Measurements from ENCODE around the gene GRIK4. TPM values are rescaled to one million over a fixed set of nuclear protein-coding genes. Genes with fewer than 3 reads are reported as not detected.

GRIK4 gene
- total and polyA plus RNA-seq, 4 donors = 0.41 to 4.9 (median 1.7) TPM

GRCh38 chr11:120675171-120675570 lies 163.6 kb downstream of the GRIK4 start:
- Histone ChIP-seq H3K9ac (ENCODE audit: insufficient read depth in 1 of 2, low read length in 2 of 2) (no peak overlapping the region), H3K36me3 (ENCODE audit: control insufficient read depth in 4 of 4, insufficient read depth in 4 of 4, low read length in 4 of 4) (no peaks in the 10 kb centered on the region), H3K27ac (ENCODE audit: low read depth in 1 of 2, low read length in 1 of 2) (no peak overlapping the region), H3K9me3 (ENCODE audit: control insufficient read depth in 4 of 4, insufficient read depth in 3 of 4, low read length in 3 of 4) (no peaks in the 10 kb centered on the region), H3K27me3 (ENCODE audit: control insufficient read depth in 3 of 3, insufficient read depth in 3 of 3, low read length in 2 of 3) (no peaks in the 10 kb centered on the region), H3K4me1 (ENCODE audit: control insufficient read depth in 5 of 5, insufficient read depth in 5 of 5, low read length in 5 of 5) (peaks cover 0 to 13% (median 1%) of the 10 kb centered on the region in 5 donors), H3K4me3 (no peak overlapping the region)
- DNase-seq (peak in 2 of 3 donors; percentile 27 to 50), ATAC-seq (ENCODE audit: insufficient read depth, low FRiP score) (no peak)
- no peak for TF ChIP-seq CTCF (IDR thresholded peaks at IDR 0.05; ENCODE audit: control extremely low read depth, extremely low read depth)
- 77 to 88% methylated on average over 1 of the region's 1 CpG for WGBS, 2 donors

- ATAC-seq (ENCODE audit: insufficient read depth, low FRiP score) = no peak
- no peaks in the 10 kb centered on the region for H3K36me3 ChIP-seq (ENCODE audit: control insufficient read depth in 4 of 4, insufficient read depth in 4 of 4, low read length in 4 of 4)
- no peak overlapping the region for H3K27ac ChIP-seq (ENCODE audit: low read depth in 1 of 2, low read length in 1 of 2)
- H3K4me3 ChIP-seq = no peak overlapping the region
- DNase-seq = peak; percentile 27 to 54 (median 37)
- WGBS, 2 donors = 59 to 67% methylated on average over 6 of the region's 6 CpGs
- no peaks in the 10 kb centered on the region for H3K27me3 ChIP-seq (ENCODE audit: control insufficient read depth in 3 of 3, insufficient read depth in 3 of 3, low read length in 2 of 3)
- peaks cover 0 to 23% (median 1%) of the 10 kb centered on the region in 5 donors for H3K4me1 ChIP-seq (ENCODE audit: control insufficient read depth in 5 of 5, insufficient read depth in 5 of 5, low read length in 5 of 5)
- no peaks in the 10 kb centered on the region for H3K9me3 ChIP-seq (ENCODE audit: control insufficient read depth in 4 of 4, insufficient read depth in 3 of 4, low read length in 3 of 4)
- no peak overlapping the region for H3K9ac ChIP-seq (ENCODE audit: insufficient read depth in 1 of 2, low read length in 2 of 2)
- TF ChIP-seq CTCF (IDR thresholded peaks at IDR 0.05; ENCODE audit: control extremely low read depth, extremely low read depth) = no peak
Measured at GRCh38 chr11:120676991-120677390, 165.4 kb downstream of the GRIK4 start.

- Histone ChIP-seq H3K36me3 (ENCODE audit: control insufficient read depth in 4 of 4, insufficient read depth in 4 of 4, low read length in 4 of 4) (no peaks in the 10 kb centered on the region), H3K9ac (ENCODE audit: insufficient read depth in 1 of 2, low read length in 2 of 2) (no peak overlapping the region), H3K9me3 (ENCODE audit: control insufficient read depth in 4 of 4, insufficient read depth in 3 of 4, low read length in 3 of 4) (no peaks in the 10 kb centered on the region), H3K27me3 (ENCODE audit: control insufficient read depth in 3 of 3, insufficient read depth in 3 of 3, low read length in 2 of 3) (no peaks in the 10 kb centered on the region), H3K4me3 (no peak overlapping the region), H3K4me1 (ENCODE audit: control insufficient read depth in 5 of 5, insufficient read depth in 5 of 5, low read length in 5 of 5) (peaks cover 0 to 17% (median 0%) of the 10 kb centered on the region in 5 donors), H3K27ac (ENCODE audit: low read depth in 1 of 2, low read length in 1 of 2) (no peak overlapping the region)
- no peak for DNase-seq
- no peak for TF ChIP-seq CTCF (IDR thresholded peaks at IDR 0.05; ENCODE audit: control extremely low read depth, extremely low read depth)
- 86 to 95% methylated on average over 5 of the region's 5 CpGs for WGBS, 2 donors
- ATAC-seq (ENCODE audit: insufficient read depth, low FRiP score) = no peak
Measured at GRCh38 chr11:120680322-120680721, 168.8 kb downstream of the GRIK4 start.

Measured in lung (tissue), 12 donors.